K562 (cell line): ENCODE measurements around the gene TREM1. TPM values are rescaled to one million over a fixed set of nuclear protein-coding genes. Genes with fewer than 3 reads are reported as not detected.

Experiments used
- ATAC-seq: fragments of 200-7000 bp; cut with Tn5 transposase; 3 replicates; pipeline ENCODE4 v1.9.1; 2020; ENCODE audit warnings: moderate library complexity
- BruUV-seq: library from RNA; stranded (reverse); fragments of 400-500 nt; replicated peaks from 2 replicates; lab custom pipeline; 2021; lab: Mats Ljungman, UMichigan
- CTCF ChIA-PET: fragments of 300-600 bp; formaldehyde crosslinking; extraction: SDS; loops from one replicate; lab custom pipeline; 2021; ENCODE audit warnings: low intra/inter-chr PET ratio; lab: Yijun Ruan, JAX
- POLR2A ChIA-PET: fragments of 300-600, 350-650 bp; sonication (Branson Sonifier 250); formaldehyde crosslinking; extraction: SDS; loops from one replicate; lab custom pipeline; 2021; ENCODE audit warnings: antibody characterized with exemption, inconsistent platforms; lab: Yijun Ruan, JAX
- DNase-seq, 4 experiments: peaks; one replicate each; pipeline versions ENCODE4 v3.0.0 to v3.0.0-alpha.2; 2011 to 2018; ENCODE audit warnings: low spot score in 3 of 4, mixed read lengths in 3 of 4; ENCODE audit errors: extremely low read depth in 1 of 4
- FAIRE-seq: peaks from 2 replicates; lab custom pipeline; 2011; peaks lifted over from hg19 to GRCh38; lab: Jason Lieb, UNC
- H2AFZ ChIP-seq: 2 replicates; pipeline ENCODE4 v1.6.0; 2011; ENCODE audit warnings: low read depth, low read length, control low read depth, inconsistent platforms
- H3K27ac ChIP-seq: fragments of 200-600 bp; 3 replicates; pipeline ENCODE4 v1.8.0; 2011; ENCODE audit warnings: low read depth, mild to moderate bottlenecking, control low read depth, inconsistent platforms, low read length, moderate library complexity, mixed read lengths; ENCODE audit errors: extremely low read depth
- H3K27me3 ChIP-seq, 2 experiments: fragments of 300-600 bp in 1 of 2; 2 replicates in 1 of 2; 3 replicates in 1 of 2; pipeline versions ENCODE4 v1.6.0 to v1.8.0; 2011; ENCODE audit warnings: inconsistent platforms in 2 of 2, low read length in 2 of 2, mild to moderate bottlenecking in 1 of 2, mixed read lengths in 1 of 2, moderate library complexity in 1 of 2; ENCODE audit not compliant: control insufficient read depth in 2 of 2, insufficient read depth in 2 of 2
- H3K36me3 ChIP-seq: fragments of 300-600 bp; 3 replicates; pipeline ENCODE4 v1.8.0; 2011; ENCODE audit warnings: mild to moderate bottlenecking, low read length, inconsistent platforms; ENCODE audit not compliant: control insufficient read depth, insufficient read depth
- H3K4me1 ChIP-seq, 2 experiments: fragments of 200-600 bp in 1 of 2; replicated peaks in 1 of 2; 2 replicates in 1 of 2; 3 replicates in 1 of 2; pipeline versions ENCODE4 v1.5.1 to v1.8.0; 2011; ENCODE audit warnings: inconsistent platforms in 2 of 2, low read length in 2 of 2, mild to moderate bottlenecking in 1 of 2, mixed read lengths in 1 of 2, moderate library complexity in 1 of 2; ENCODE audit not compliant: control insufficient read depth in 2 of 2, insufficient read depth in 2 of 2
- H3K4me2 ChIP-seq: 2 replicates; pipeline ENCODE4 v1.6.1; 2011; ENCODE audit warnings: low read length, control low read depth, inconsistent platforms, mixed read lengths; ENCODE audit not compliant: insufficient read depth
- H3K4me3 ChIP-seq: fragments of 200-600 bp; sonication (generic), shearing (Covaris generic); 2 replicates; pipeline ENCODE4 v1.5.1; 2016; ENCODE audit warnings: control low read depth, inconsistent platforms
- H3K79me2 ChIP-seq: fragments of 200-600 bp; 3 replicates; pipeline ENCODE4 v1.8.0; 2011; ENCODE audit warnings: low read length, inconsistent platforms; ENCODE audit not compliant: control insufficient read depth, insufficient read depth
- H3K9ac ChIP-seq, 2 experiments: 2 replicates each; pipeline versions ENCODE4 v1.6.0 to v1.6.1; 2011; ENCODE audit warnings: low read depth in 2 of 2, low read length in 2 of 2, control low read depth in 1 of 2, inconsistent platforms in 1 of 2, mild to moderate bottlenecking in 1 of 2, mixed read lengths in 1 of 2; ENCODE audit not compliant: insufficient read depth in 1 of 2
- H3K9me1 ChIP-seq: one replicate; pipeline ENCODE4 v1.6.0; 2011; ENCODE audit warnings: inconsistent platforms, mild to moderate bottlenecking, low read length, moderate library complexity; ENCODE audit not compliant: control insufficient read depth, insufficient read depth
- H3K9me3 ChIP-seq: replicated peaks from 2 replicates; pipeline ENCODE4 v1.5.1; 2011; ENCODE audit warnings: low read depth, low read length, inconsistent platforms; ENCODE audit not compliant: control insufficient read depth, insufficient read depth
- H4K20me1 ChIP-seq: replicated peaks from 2 replicates; pipeline ENCODE4 v1.6.1; 2011; ENCODE audit warnings: low read length, inconsistent platforms, mixed read lengths; ENCODE audit not compliant: control insufficient read depth, insufficient read depth
- DEAF1 ChIP-seq: fragments of 450-650 bp; formaldehyde crosslinking; IDR thresholded peaks from 2 replicates; pipeline ENCODE4 v1.4.0; 2020; ENCODE audit warnings: mild to moderate bottlenecking, moderate library complexity
- PATZ1 ChIP-seq: fragments of 250-450 bp; sonication (Bioruptor Pico); IDR thresholded peaks from 2 replicates; pipeline ENCODE4 v1.5.0; 2020; ENCODE audit warnings: mild to moderate bottlenecking, borderline replicate concordance
- SMC3 ChIP-seq: conservative IDR thresholded peaks from 2 replicates; pipeline ENCODE4 v1.6.1; 2011; ENCODE audit warnings: low read depth, low read length, improper control_type of control experiment; ENCODE audit not compliant: insufficient read depth
- ZMIZ1 ChIP-seq, 2 experiments: fragments of 150-350 bp in 1 of 2; IDR thresholded peaks; 2 replicates each; pipeline ENCODE4 v1.6.1; 2012 to 2016; ENCODE audit warnings: low read depth in 2 of 2, low read length in 2 of 2, mild to moderate bottlenecking in 1 of 2, moderate library complexity in 1 of 2
- ZNF384 ChIP-seq: IDR thresholded peaks from 2 replicates; pipeline ENCODE4 v1.6.1; 2012; ENCODE audit warnings: low read depth, low read length, improper control_type of control experiment
- WGBS: fragments of 100-300 bp; shearing (Covaris generic); methylation state at CpG from one replicate; pipeline ENCODE4 v1.1.6; 2016; ENCODE audit warnings: low coverage, mixed read lengths; ENCODE audit not compliant: insufficient coverage; ENCODE audit errors: missing lambda C conversion rate; 5-methylcytosine and 5-hydroxymethylcytosine counted together
- in situ Hi-C: fragments of 300-500 bp; cut with MboI; formaldehyde crosslinking; loops from 4 replicates; pipeline ENCODE4 v1.15.0; 2018; ENCODE audit warnings: inconsistent platforms, mixed read lengths
- intact Hi-C: fragments of 100-400 bp; cut with micrococcal nuclease; formaldehyde crosslinking; loops from 2 replicates; pipeline ENCODE4 v1.14.2; 2022
- polyA plus RNA-seq, 8 experiments: library from polyadenylated mRNA; depleted of rRNA in 4 of 8; stranded (reverse) in 5 of 8; unstranded in 3 of 8; fragments of >200 nt; fragmentation: Nextera tagmentation in 2 of 8; fragmentation: Illumina TruSeq in 1 of 8; extraction: Ambion mirVana in 2 of 8; extraction: Trizol in 1 of 8; gene quantifications; 2 replicates each; pipeline versions ENCODE4 v1.2.1 to v1.2.3, GENCODE V29; 2011 to 2014; ENCODE audit warnings: inconsistent platforms in 1 of 8, missing spikeins in 1 of 8
- total RNA-seq, 7 experiments: library from RNA; depleted of rRNA in 6 of 7; stranded (reverse); fragments of >200 nt in 6 of 7; fragmentation: Illumina TruSeq in 2 of 7; extraction: Trizol in 2 of 7; gene quantifications; 2 replicates each; pipeline versions ENCODE4 v1.2.1 to v1.2.3, GENCODE V29; 2011 to 2021; ENCODE audit warnings: low replicate concordance in 1 of 7

Gene TREM1
- total and polyA plus RNA-seq, 9 of the 15 experiments (the other 6 are each of a cell fraction or from before 2014, with no cell fraction given): not detected

- Histone ChIP-seq H3K27me3 (peaks cover 15 to 18% of the 10 kb centered on the region in 2 experiments; a peak in 4 of 5 replicates), H3K9ac (no peak overlapping the region), H3K4me2 (no peak overlapping the region), H3K9me1 (no peaks in the 10 kb centered on the region), H3K9me3 (no peaks in the 10 kb centered on the region), H3K27ac (no peak overlapping the region), H3K4me3 (no peak overlapping the region), H3K4me1 (no peaks in the 10 kb centered on the region), H3K79me2 (no peaks in the 10 kb centered on the region), H4K20me1 (no peaks in the 10 kb centered on the region), H2AFZ (no peak overlapping the region), H3K36me3 (no peaks in the 10 kb centered on the region)
- BruUV-seq: no TSS peak
- peak; percentile 79 for FAIRE-seq
- 2% methylated on average over 13 of the region's 13 CpGs for WGBS
- CTCF ChIA-PET: interaction anchor here (0.6 to 3.7 kb wide), 14 partner anchors 10 to 1596 kb away, joined by 3 to 34 read pairs (median 4); partner anchors contain the start of gene NCR2
- peak; percentile 89 for ATAC-seq
- POLR2A ChIA-PET: interaction anchor here (0.6 to 1.0 kb wide), 4 partner anchors 8 to 38 kb away, joined by 3 read pairs; no protein-coding TSS in a partner anchor
- intact Hi-C loops: loop anchor here (1.0 kb wide), 1 partner anchor 12 kb away; no protein-coding TSS in a partner anchor
- DNase-seq: peak; percentile 62 to 76 (median 66)
- in situ Hi-C loops: no loop called here
- TF ChIP-seq ZNF384 (peak; percentile 78; the same call in 1 of the 2 replicates), DEAF1 (CRISPR knock-in tag) (peak; percentile 51; the same call in 1 of the 2 replicates), ZMIZ1 (IDR thresholded peaks at IDR 0.05; ENCODE audit: low read depth in 2 of 2, low read length in 2 of 2) (no peak), PATZ1 (CRISPR knock-in tag) (no peak), SMC3 (peak; percentile 47)
Observed at GRCh38 chr6:41306187-41306854, 19.8 kb upstream of the TREM1 start.
